ENCODE results near the gene SASS6. TPM values are rescaled to one million over a fixed set of nuclear protein-coding genes. Genes with fewer than 3 reads are reported as not detected.

The SASS6 gene
- total and polyA plus RNA-seq, 2 donors (not counting 3 experiments of a cell fraction or from before 2014, with no cell fraction given) = 0.44 to 7.3 TPM

- Histone ChIP-seq H4K20me1 (replicated peaks; ENCODE audit: control insufficient read depth, extremely low read depth, insufficient read depth, low read length) (peaks cover 2% of the 10 kb centered on the region), H3K9me1 (replicated peaks; ENCODE audit: control insufficient read depth, extremely low read depth, insufficient read depth, low read length) (no peaks in the 10 kb centered on the region), H3K4me1 (ENCODE audit: control insufficient read depth, extremely low read depth, insufficient read depth, low read length) (peaks cover 4% of the 10 kb centered on the region), H3K4me2 (ENCODE audit: insufficient read depth, low read length) (no peak overlapping the region), H3K36me3 (ENCODE audit: control insufficient read depth in 2 of 2, extremely low read depth in 1 of 2, insufficient read depth in 2 of 2, low read length in 2 of 2) (peaks cover 3 to 21% of the 10 kb centered on the region in 2 experiments), H2AFZ (ENCODE audit: low read depth, low read length) (no peak overlapping the region), H3K4me3 (replicated peaks in 1 of 3; ENCODE audit: insufficient read depth in 1 of 3, low read depth in 1 of 3, low read length in 3 of 3) (no peak overlapping the region), H3K27me3 (ENCODE audit: control insufficient read depth in 2 of 2, insufficient read depth in 2 of 2, low read length in 2 of 2) (no peaks in the 10 kb centered on the region), H3K9me3 (replicated peaks; ENCODE audit: control insufficient read depth, insufficient read depth, low read length) (no peaks in the 10 kb centered on the region), H3K9ac (replicated peaks; ENCODE audit: extremely low read depth, insufficient read depth, low read length) (no peak overlapping the region), H3K79me2 (ENCODE audit: control insufficient read depth, insufficient read depth, low read length) (peaks cover 4% of the 10 kb centered on the region), H3K27ac (ENCODE audit: insufficient read depth, low read depth, low read length) (no peak overlapping the region)
- no peak for FAIRE-seq
- no TSS peak for BruUV-seq (replicated peaks)
- TF ChIP-seq MYC (IDR thresholded peaks at IDR 0.05; ENCODE audit: low read depth, low read length) (no peak), POLR2A (IDR thresholded peaks at IDR 0.05; ENCODE audit: low read depth, low read length) (no peak), FOS (IDR thresholded peaks at IDR 0.05; ENCODE audit: borderline replicate concordance, insufficient read depth, low read length) (no peak), POLR2AphosphoS5 (IDR thresholded peaks at IDR 0.05; ENCODE audit: insufficient read depth, low read depth, low read length) (no peak), JUN (IDR thresholded peaks at IDR 0.05; ENCODE audit: borderline replicate concordance, insufficient read depth, insufficient read length, low read depth) (no peak), GATA2 (IDR thresholded peaks at IDR 0.05; ENCODE audit: insufficient read depth, insufficient read length, low read depth, low read length) (no peak), EZH2 (IDR thresholded peaks at IDR 0.05; ENCODE audit: borderline replicate concordance, low read depth, low read length, severe bottlenecking) (no peak)
- TF ChIP-seq, protein P1, sequence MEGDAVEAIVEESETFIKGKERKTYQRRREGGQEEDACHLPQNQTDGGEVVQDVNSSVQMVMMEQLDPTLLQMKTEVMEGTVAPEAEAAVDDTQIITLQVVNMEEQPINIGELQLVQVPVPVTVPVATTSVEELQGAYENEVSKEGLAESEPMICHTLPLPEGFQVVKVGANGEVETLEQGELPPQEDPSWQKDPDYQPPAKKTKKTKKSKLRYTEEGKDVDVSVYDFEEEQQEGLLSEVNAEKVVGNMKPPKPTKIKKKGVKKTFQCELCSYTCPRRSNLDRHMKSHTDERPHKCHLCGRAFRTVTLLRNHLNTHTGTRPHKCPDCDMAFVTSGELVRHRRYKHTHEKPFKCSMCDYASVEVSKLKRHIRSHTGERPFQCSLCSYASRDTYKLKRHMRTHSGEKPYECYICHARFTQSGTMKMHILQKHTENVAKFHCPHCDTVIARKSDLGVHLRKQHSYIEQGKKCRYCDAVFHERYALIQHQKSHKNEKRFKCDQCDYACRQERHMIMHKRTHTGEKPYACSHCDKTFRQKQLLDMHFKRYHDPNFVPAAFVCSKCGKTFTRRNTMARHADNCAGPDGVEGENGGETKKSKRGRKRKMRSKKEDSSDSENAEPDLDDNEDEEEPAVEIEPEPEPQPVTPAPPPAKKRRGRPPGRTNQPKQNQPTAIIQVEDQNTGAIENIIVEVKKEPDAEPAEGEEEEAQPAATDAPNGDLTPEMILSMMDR (IDR thresholded peaks at IDR 0.05; ENCODE audit: extremely low read depth in 1 of 2, insufficient read depth in 1 of 2, low read depth in 1 of 2, low read length in 2 of 2) = no peak
- TF ChIP-seq, protein P2, sequence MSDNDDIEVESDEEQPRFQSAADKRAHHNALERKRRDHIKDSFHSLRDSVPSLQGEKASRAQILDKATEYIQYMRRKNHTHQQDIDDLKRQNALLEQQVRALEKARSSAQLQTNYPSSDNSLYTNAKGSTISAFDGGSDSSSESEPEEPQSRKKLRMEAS (IDR thresholded peaks at IDR 0.05; ENCODE audit: insufficient read depth, insufficient read length) = no peak
- intact Hi-C loops (cut with micrococcal nuclease) = no loop called here
- dilution Hi-C loops (cut with MboI; ENCODE audit: extremely low pct_ligation_motif_present, low sequenced_read_pairs) = no loop called here
- ChIA-PET POLR2A (no interaction called here), CTCF (no interaction called here)
- DNase-seq (ENCODE audit: low read depth, low spot score) = no peak
These were observed 57.0 kb downstream of the SASS6 start for GRCh38 chr1:100075773-100076172.
